Body of pancreas (tissue), 4 donors: ENCODE results near the gene FNDC3B. TPM values are rescaled to one million over a fixed set of nuclear protein-coding genes. Genes with fewer than 3 reads are reported as not detected.

Experiments
- ATAC-seq: fragments of 150-250 bp; one replicate; pipeline ENCODE4 v1.9.1; 2016
- DNase-seq, 4 donors: peaks; one replicate each; pipeline ENCODE4 v3.0.0-alpha.2; 2019
- H3K27ac ChIP-seq, 4 donors: fragments of 200-600 bp; sonication (generic); 1 replicate in 3 of 4; 2 replicates in 1 of 4; pipeline versions ENCODE4 v1.5.1 to v1.6.1; 2016 to 2019; ENCODE audit warnings: mild to moderate bottlenecking in 1 of 4, mixed read lengths in 1 of 4, moderate library complexity in 1 of 4
- H3K27me3 ChIP-seq, 2 donors: fragments of 200-600 bp; sonication (generic); one replicate each; pipeline ENCODE4 v1.6.0; 2016; ENCODE audit warnings: mild to moderate bottlenecking in 1 of 2
- H3K36me3 ChIP-seq, 2 donors: fragments of 200-600 bp; sonication (generic); replicated peaks in 1 of 2; 2 replicates each; pipeline ENCODE4 v1.5.1; 2016; ENCODE audit warnings: low read depth in 2 of 2; ENCODE audit not compliant: insufficient read depth in 1 of 2
- H3K4me1 ChIP-seq: fragments of 200-600 bp; sonication (generic); one replicate; pipeline ENCODE4 v1.6.0; 2016
- H3K4me3 ChIP-seq, 2 donors: fragments of 200-600 bp; sonication (generic); 1 replicate in 1 of 2; 2 replicates in 1 of 2; pipeline ENCODE4 v1.5.1; 2016 to 2019
- H3K9me3 ChIP-seq, 3 donors: fragments of 200-600 bp; sonication (generic); 1 replicate in 2 of 3; 2 replicates in 1 of 3; pipeline ENCODE4 v1.5.1; 2016
- POLR2A ChIP-seq, 3 donors: fragments of 450-650 bp; IDR thresholded peaks; one replicate each; pipeline ENCODE4 v1.6.1; 2016; ENCODE audit warnings: antibody characterized with exemption in 3 of 3, mild to moderate bottlenecking in 2 of 3
- WGBS, 2 donors: methylation state at CpG; one replicate each; pipeline ENCODE4 v1.1.5; 2017; 5-methylcytosine and 5-hydroxymethylcytosine counted together
- intact Hi-C: fragments of 100-400 bp; cut with DNase I; formaldehyde crosslinking; loops from one replicate; pipeline ENCODE4 v1.15.1; 2023
- total RNA-seq, 2 donors: library from RNA; depleted of rRNA; stranded (reverse); fragments of >200 nt; gene quantifications; one replicate each; pipeline ENCODE4 v1.1.0, GENCODE V29; 2016
- TF ChIP-seq, protein P1 (sequence below), 7 experiments: fragments of 450-650 bp in 4 of 7; fragments of 200-600 bp in 3 of 7; sonication (generic) in 3 of 7; IDR thresholded peaks; one replicate each; pipeline ENCODE4 v1.5.1; 2016 to 2019; ENCODE audit warnings: antibody characterized with exemption in 7 of 7

FNDC3B gene
- total RNA-seq, 2 donors from 2014 or later: 64.3 to 86.0 TPM

DNA sequence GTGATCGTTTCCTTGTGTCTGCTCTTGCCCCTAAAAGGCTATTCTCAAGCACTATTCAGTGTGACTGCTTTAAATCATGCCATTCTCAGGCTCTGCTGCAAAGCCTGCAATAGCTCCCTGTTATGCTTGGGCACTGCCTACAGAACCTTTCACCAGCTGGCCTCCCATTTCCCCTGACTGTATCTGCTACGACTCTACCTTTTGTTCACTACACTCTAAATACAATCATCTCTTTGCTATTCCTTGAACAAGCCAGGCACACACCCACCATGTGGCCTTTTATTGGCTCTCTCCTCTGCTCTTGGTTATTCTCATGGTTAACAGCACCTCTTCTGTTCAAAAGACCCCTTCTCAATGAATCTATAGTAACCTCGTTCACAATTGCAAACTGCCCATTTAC is 29.6 kb upstream of the FNDC3B start:
- Histone ChIP-seq H3K36me3 (no peaks in the 10 kb centered on the region), H3K4me1 (peaks cover 6% of the 10 kb centered on the region), H3K27ac (no peak overlapping the region), H3K4me3 (no peak overlapping the region), H3K9me3 (no peaks in the 10 kb centered on the region), H3K27me3 (no peaks in the 10 kb centered on the region)
- 78 to 82% methylated on average over 3 of the region's 3 CpGs for WGBS, 2 donors
- intact Hi-C loops: no loop called here
- no peak for DNase-seq
- no peak for TF ChIP-seq POLR2A (IDR thresholded peaks at IDR 0.05)
- TF ChIP-seq, protein P1, sequence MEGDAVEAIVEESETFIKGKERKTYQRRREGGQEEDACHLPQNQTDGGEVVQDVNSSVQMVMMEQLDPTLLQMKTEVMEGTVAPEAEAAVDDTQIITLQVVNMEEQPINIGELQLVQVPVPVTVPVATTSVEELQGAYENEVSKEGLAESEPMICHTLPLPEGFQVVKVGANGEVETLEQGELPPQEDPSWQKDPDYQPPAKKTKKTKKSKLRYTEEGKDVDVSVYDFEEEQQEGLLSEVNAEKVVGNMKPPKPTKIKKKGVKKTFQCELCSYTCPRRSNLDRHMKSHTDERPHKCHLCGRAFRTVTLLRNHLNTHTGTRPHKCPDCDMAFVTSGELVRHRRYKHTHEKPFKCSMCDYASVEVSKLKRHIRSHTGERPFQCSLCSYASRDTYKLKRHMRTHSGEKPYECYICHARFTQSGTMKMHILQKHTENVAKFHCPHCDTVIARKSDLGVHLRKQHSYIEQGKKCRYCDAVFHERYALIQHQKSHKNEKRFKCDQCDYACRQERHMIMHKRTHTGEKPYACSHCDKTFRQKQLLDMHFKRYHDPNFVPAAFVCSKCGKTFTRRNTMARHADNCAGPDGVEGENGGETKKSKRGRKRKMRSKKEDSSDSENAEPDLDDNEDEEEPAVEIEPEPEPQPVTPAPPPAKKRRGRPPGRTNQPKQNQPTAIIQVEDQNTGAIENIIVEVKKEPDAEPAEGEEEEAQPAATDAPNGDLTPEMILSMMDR (IDR thresholded peaks at IDR 0.05): no peak
- ATAC-seq: no peak

DNA sequence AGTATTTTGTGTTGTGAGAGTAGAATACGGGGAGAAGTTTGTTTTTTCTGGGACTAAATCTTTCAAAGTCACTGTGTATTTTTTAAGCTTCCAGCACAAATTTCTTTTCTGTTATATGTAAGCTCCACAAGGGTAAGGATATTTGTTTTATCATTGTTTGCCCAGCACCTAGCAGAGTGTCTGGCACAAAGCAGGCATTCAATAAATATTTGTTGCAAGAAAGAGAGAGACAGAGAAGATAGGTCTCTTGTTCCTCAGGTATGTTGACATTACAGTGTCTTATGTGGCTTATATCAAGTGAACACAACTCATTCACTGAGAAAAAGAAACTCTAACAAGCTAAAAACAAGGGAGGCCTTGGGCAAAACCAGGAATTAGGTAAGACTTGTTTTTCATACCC is 26.6 kb upstream of the FNDC3B start:
- WGBS, 2 donors: 50 to 70% methylated on average over 1 of the region's 1 CpG
- H3K36me3 ChIP-seq: no peaks in the 10 kb centered on the region
- intact Hi-C loops: no loop called here
- no peak for TF ChIP-seq POLR2A (IDR thresholded peaks at IDR 0.05)
- TF ChIP-seq, protein P1 (IDR thresholded peaks at IDR 0.05): no peak
- ATAC-seq (no peak), DNase-seq (no peak)
- H3K9me3 ChIP-seq: no peaks in the 10 kb centered on the region
- no peaks in the 10 kb centered on the region for H3K27me3 ChIP-seq
- peaks cover 6% of the 10 kb centered on the region for H3K4me1 ChIP-seq
- H3K4me3 ChIP-seq: no peak overlapping the region
- H3K27ac ChIP-seq: no peak overlapping the region

DNA sequence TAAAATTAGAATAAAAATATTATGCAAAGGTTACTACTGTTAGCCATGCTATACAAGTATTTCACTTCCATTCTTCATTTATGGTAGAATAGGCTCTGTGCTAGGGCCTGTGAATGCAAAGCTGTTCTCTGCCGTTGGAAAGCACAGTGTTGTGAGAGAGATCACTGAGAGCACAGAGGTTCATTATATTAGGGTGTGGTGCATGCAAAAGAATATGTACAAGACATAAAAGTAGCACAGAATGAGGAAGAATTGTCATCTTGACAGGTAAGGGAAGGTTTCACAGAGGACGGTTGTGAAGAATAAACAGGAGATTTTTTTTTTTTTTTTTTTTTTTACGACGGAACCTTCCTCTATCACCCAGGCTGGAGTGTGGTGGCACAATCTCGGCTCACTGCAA is 25.2 kb upstream of the FNDC3B start:
- ATAC-seq (no peak), DNase-seq (no peak)
- H3K9me3 ChIP-seq: no peaks in the 10 kb centered on the region
- H3K4me1 ChIP-seq: peaks cover 6% of the 10 kb centered on the region
- intact Hi-C loops: no loop called here
- H3K27me3 ChIP-seq: no peaks in the 10 kb centered on the region
- TF ChIP-seq, protein P1 (IDR thresholded peaks at IDR 0.05): no peak
- TF ChIP-seq POLR2A (IDR thresholded peaks at IDR 0.05): no peak
- WGBS, 2 donors: 83 to 89% methylated on average over 5 of the region's 5 CpGs
- no peaks in the 10 kb centered on the region for H3K36me3 ChIP-seq
- H3K27ac ChIP-seq: no peak overlapping the region
- H3K4me3 ChIP-seq: no peak overlapping the region

DNA sequence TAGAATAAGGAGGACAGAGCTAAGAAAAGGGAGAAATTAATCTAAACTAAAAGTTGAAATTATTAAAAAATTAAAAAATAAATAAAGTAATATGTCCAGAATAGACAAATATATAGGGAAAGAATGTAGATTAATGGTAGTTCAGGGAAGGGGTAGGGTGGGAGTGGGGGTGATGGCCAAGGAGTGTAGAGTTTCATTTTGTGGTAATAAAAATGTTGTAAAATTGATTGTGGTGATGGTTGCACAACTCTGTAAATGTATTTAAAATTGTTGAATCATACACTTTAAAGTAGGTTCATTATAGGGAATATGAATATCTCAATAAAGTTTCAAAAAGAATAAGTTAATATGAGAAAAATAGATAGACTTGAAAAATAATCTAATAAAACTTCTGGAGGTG is 21.0 kb upstream of the FNDC3B start:
- Histone ChIP-seq H3K4me3 (no peak overlapping the region), H3K36me3 (no peaks in the 10 kb centered on the region), H3K27me3 (no peaks in the 10 kb centered on the region), H3K4me1 (no peaks in the 10 kb centered on the region), H3K9me3 (no peaks in the 10 kb centered on the region), H3K27ac (no peak overlapping the region)
- intact Hi-C loops: no loop called here
- TF ChIP-seq POLR2A (IDR thresholded peaks at IDR 0.05): no peak
- TF ChIP-seq, protein P1 (IDR thresholded peaks at IDR 0.05): no peak
- DNase-seq (no peak), ATAC-seq (no peak)

DNA sequence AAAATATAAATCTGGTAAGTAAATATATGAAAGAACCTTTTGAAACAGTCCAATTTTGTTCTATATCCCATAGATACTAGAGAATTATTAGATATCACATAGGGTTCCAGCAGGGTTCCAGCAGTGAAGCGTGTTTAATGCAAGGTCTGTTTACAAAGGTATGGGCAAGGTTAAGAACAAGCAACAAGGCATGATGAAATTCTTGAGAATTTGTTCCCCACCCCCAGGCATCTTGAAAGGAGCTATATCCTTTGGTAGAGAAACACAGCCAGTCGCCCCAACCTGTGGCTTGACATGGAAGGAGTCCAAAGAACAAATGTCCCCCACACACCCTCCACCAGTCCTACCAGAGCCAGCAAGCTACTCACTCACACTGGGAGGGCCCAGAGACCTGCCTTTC is 18.6 kb upstream of the FNDC3B start:
- Histone ChIP-seq H3K27ac (no peak overlapping the region), H3K4me3 (no peak overlapping the region), H3K9me3 (no peaks in the 10 kb centered on the region), H3K4me1 (no peaks in the 10 kb centered on the region), H3K27me3 (no peaks in the 10 kb centered on the region), H3K36me3 (no peaks in the 10 kb centered on the region)
- no peak for ATAC-seq
- intact Hi-C loops: no loop called here
- no peak for DNase-seq
- TF ChIP-seq, protein P1 (IDR thresholded peaks at IDR 0.05): no peak
- TF ChIP-seq POLR2A (IDR thresholded peaks at IDR 0.05): no peak
- 79 to 82% methylated on average over 2 of the region's 2 CpGs for WGBS, 2 donors
